ENCODE data around the gene BMP6. TPM values are rescaled to one million over a fixed set of nuclear protein-coding genes. Genes with fewer than 3 reads are reported as not detected.

Gene BMP6
- total RNA-seq, 4 donors from 2014 or later, result 1.4 to 16.1 (median 6.0) TPM

- Histone ChIP-seq H3K27me3 (no peaks in the 10 kb centered on the region), H3K36me3 (no peaks in the 10 kb centered on the region), H3K9me3 (no peaks in the 10 kb centered on the region), H3K4me3 (no peak overlapping the region), H3K4me1 (no peaks in the 10 kb centered on the region), H3K27ac (no peak overlapping the region)
- TF ChIP-seq CTCF (IDR thresholded peaks at IDR 0.05) (no peak), EP300 (IDR thresholded peaks at IDR 0.05) (no peak), POLR2A (IDR thresholded peaks at IDR 0.05) (no peak), POLR2AphosphoS5 (IDR thresholded peaks at IDR 0.05) (no peak)
- no peak for ATAC-seq
- WGBS, 2 donors (ENCODE audit: low coverage in 1 of 2), result 73 to 76% methylated on average over 4 of the region's 4 CpGs
These were observed 44.2 kb downstream of the BMP6 start for GRCh38 chr6:7770111-7770510.

GRCh38 chr6:7770601-7771000, 44.7 kb downstream of the BMP6 start:
- H3K36me3 ChIP-seq, result no peaks in the 10 kb centered on the region
- no peak for ATAC-seq
- 85 to 96% methylated on average over 3 of the region's 3 CpGs for WGBS, 2 donors (ENCODE audit: low coverage in 1 of 2)
- H3K9me3 ChIP-seq, result no peaks in the 10 kb centered on the region
- H3K4me3 ChIP-seq, result no peak overlapping the region
- H3K27ac ChIP-seq, result no peak overlapping the region
- TF ChIP-seq POLR2AphosphoS5 (IDR thresholded peaks at IDR 0.05) (no peak), CTCF (IDR thresholded peaks at IDR 0.05) (no peak), EP300 (IDR thresholded peaks at IDR 0.05) (no peak), POLR2A (IDR thresholded peaks at IDR 0.05) (no peak)
- no peaks in the 10 kb centered on the region for H3K4me1 ChIP-seq
- no peaks in the 10 kb centered on the region for H3K27me3 ChIP-seq

GRCh38 chr6:7773322-7773721, 47.4 kb downstream of the BMP6 start:
- H3K36me3 ChIP-seq, result no peaks in the 10 kb centered on the region
- no peaks in the 10 kb centered on the region for H3K9me3 ChIP-seq
- no peak for TF ChIP-seq CTCF (IDR thresholded peaks at IDR 0.05)
- TF ChIP-seq EP300 (IDR thresholded peaks at IDR 0.05), result no peak
- TF ChIP-seq POLR2A (IDR thresholded peaks at IDR 0.05), result no peak
- no peak for TF ChIP-seq POLR2AphosphoS5 (IDR thresholded peaks at IDR 0.05)
- H3K4me1 ChIP-seq, result no peaks in the 10 kb centered on the region
- no peak overlapping the region for H3K4me3 ChIP-seq
- peaks cover 8% of the 10 kb centered on the region for H3K27me3 ChIP-seq
- H3K27ac ChIP-seq, result no peak overlapping the region
- 88 to 91% methylated on average over 1 to 3 of the region's 3 CpGs for WGBS, 2 donors (ENCODE audit: low coverage in 1 of 2)
- ATAC-seq, result no peak

GRCh38 chr6:7773914-7774313, 48.0 kb downstream of the BMP6 start:
- no peak overlapping the region for H3K27ac ChIP-seq
- no peak for TF ChIP-seq EP300 (IDR thresholded peaks at IDR 0.05)
- TF ChIP-seq CTCF (IDR thresholded peaks at IDR 0.05), result no peak
- H3K4me1 ChIP-seq, result no peaks in the 10 kb centered on the region
- no peak for ATAC-seq
- no peaks in the 10 kb centered on the region for H3K9me3 ChIP-seq
- H3K27me3 ChIP-seq, result peaks cover 8% of the 10 kb centered on the region
- H3K4me3 ChIP-seq, result no peak overlapping the region
- no peaks in the 10 kb centered on the region for H3K36me3 ChIP-seq
- 89 to 90% methylated on average over 2 to 4 of the region's 9 CpGs for WGBS, 2 donors (ENCODE audit: low coverage in 1 of 2)

GRCh38 chr6:7776509-7776908, 50.6 kb downstream of the BMP6 start:
- no peaks in the 10 kb centered on the region for H3K9me3 ChIP-seq
- no peaks in the 10 kb centered on the region for H3K36me3 ChIP-seq
- TF ChIP-seq POLR2A (IDR thresholded peaks at IDR 0.05), result no peak
- TF ChIP-seq CTCF (IDR thresholded peaks at IDR 0.05), result no peak
- TF ChIP-seq POLR2AphosphoS5 (IDR thresholded peaks at IDR 0.05), result no peak
- no peak for TF ChIP-seq EP300 (IDR thresholded peaks at IDR 0.05)
- no peak overlapping the region for H3K4me3 ChIP-seq
- no peaks in the 10 kb centered on the region for H3K4me1 ChIP-seq
- H3K27me3 ChIP-seq, result peaks cover 8% of the 10 kb centered on the region
- 83 to 86% methylated on average over 1 to 2 of the region's 2 CpGs for WGBS, 2 donors (ENCODE audit: low coverage in 1 of 2)
- no peak overlapping the region for H3K27ac ChIP-seq
- no peak for ATAC-seq
